MCF 10A (cell line): ENCODE data around the gene GNLY. TPM values are rescaled to one million over a fixed set of nuclear protein-coding genes. Genes with fewer than 3 reads are reported as not detected.

ENCODE experiments used
- BruUV-seq: library from RNA; stranded (reverse); fragments of 400-500 nt; replicated peaks from 2 replicates; lab custom pipeline; 2021; lab: Mats Ljungman, UMichigan
- CTCF ChIA-PET: fragments of 300-600 bp; sonication (Branson Sonifier 250); formaldehyde crosslinking; extraction: SDS; loops from one replicate; lab custom pipeline; 2021; ENCODE audit warnings: antibody characterized with exemption, inconsistent platforms; lab: Yijun Ruan, JAX
- POLR2A ChIA-PET: fragments of 300-600, 350-650 bp; sonication (Branson Sonifier 250); formaldehyde crosslinking; extraction: SDS; loops from one replicate; lab custom pipeline; 2020; ENCODE audit warnings: antibody characterized with exemption, inconsistent platforms; lab: Yijun Ruan, JAX
- DNase-seq: peaks from one replicate; pipeline ENCODE4 v3.0.0-alpha.2; 2018; ENCODE audit not compliant: unreplicated experiment
- H3K27ac Mint-ChIP-seq: one replicate; pipeline ENCODE4 v1.8.0; 2022; ENCODE audit warnings: mild to moderate bottlenecking, low read depth, mixed read lengths; ENCODE audit not compliant: unreplicated experiment
- H3K27me3 Mint-ChIP-seq: one replicate; pipeline ENCODE4 v1.8.0; 2022; ENCODE audit warnings: mixed read lengths; ENCODE audit not compliant: insufficient read depth, unreplicated experiment
- H3K36me3 Mint-ChIP-seq: one replicate; pipeline ENCODE4 v1.8.0; 2022; ENCODE audit warnings: mild to moderate bottlenecking, moderate library complexity, mixed read lengths; ENCODE audit not compliant: insufficient read depth, unreplicated experiment
- H3K4me1 Mint-ChIP-seq: one replicate; pipeline ENCODE4 v1.8.0; 2022; ENCODE audit warnings: mixed read lengths; ENCODE audit not compliant: insufficient read depth, unreplicated experiment
- H3K4me3 Mint-ChIP-seq: one replicate; pipeline ENCODE4 v1.8.0; 2022; ENCODE audit warnings: mild to moderate bottlenecking, moderate library complexity, mixed read lengths; ENCODE audit not compliant: unreplicated experiment
- H3K9me3 Mint-ChIP-seq: one replicate; pipeline ENCODE4 v1.8.0; 2022; ENCODE audit warnings: mixed read lengths; ENCODE audit not compliant: unreplicated experiment
- CTCF ChIP-seq: fragments of 200-600 bp; IDR thresholded peaks from one replicate; pipeline ENCODE4 v1.8.0; 2022; ENCODE audit warnings: antibody characterized with exemption, mild to moderate bottlenecking; ENCODE audit not compliant: unreplicated experiment
- intact Hi-C: fragments of 100-400 bp; cut with micrococcal nuclease; formaldehyde crosslinking; loops from 2 replicates; pipeline ENCODE4 v1.14.1; 2022
- total RNA-seq: library from RNA; stranded (reverse); gene quantifications from 2 replicates; pipeline ENCODE4 v1.2.3, GENCODE V29; 2022

The GNLY gene
- total RNA-seq, 1 experiment from 2014 or later = not detected

- no TSS peak for BruUV-seq
- ChIA-PET CTCF (interaction anchor here (0.6 to 4.6 kb wide), 8 partner anchors 9 to 710 kb away, joined by 3 to 34 read pairs (median 6); no protein-coding TSS in a partner anchor), POLR2A (interaction anchor here (0.6 to 2.2 kb wide), 2 partner anchors 11 to 20 kb away, joined by 3 to 12 read pairs; no protein-coding TSS in a partner anchor)
- Mint-ChIP-seq H3K27ac (no peak overlapping the region), H3K27me3 (no peaks in the 10 kb centered on the region), H3K9me3 (peaks cover 12% of the 10 kb centered on the region), H3K4me3 (no peak overlapping the region), H3K36me3 (no peaks in the 10 kb centered on the region), H3K4me1 (no peaks in the 10 kb centered on the region)
- DNase-seq = no peak
- no peak for TF ChIP-seq CTCF
- intact Hi-C loops = no loop called here
These were observed 25.6 kb downstream of the GNLY start for GRCh38 chr2:85719609-85720240.

GRCh38 chr2:85720533-85720932 lies 26.4 kb downstream of the GNLY start:
- no peak overlapping the region for H3K27ac Mint-ChIP-seq
- ChIA-PET POLR2A (interaction anchor here (0.6 to 2.2 kb wide), 3 partner anchors 12 to 22 kb away, joined by 3 to 12 read pairs (median 3); no protein-coding TSS in a partner anchor), CTCF (interaction anchor here (0.6 to 4.6 kb wide), 8 partner anchors 8 to 359 kb away, joined by 3 to 34 read pairs (median 4); no protein-coding TSS in a partner anchor)
- H3K27me3 Mint-ChIP-seq = no peaks in the 10 kb centered on the region
- no peak for DNase-seq
- TF ChIP-seq CTCF = no peak
- intact Hi-C loops = no loop called here
- H3K4me3 Mint-ChIP-seq = no peak overlapping the region
- no peaks in the 10 kb centered on the region for H3K36me3 Mint-ChIP-seq
- no peaks in the 10 kb centered on the region for H3K4me1 Mint-ChIP-seq
- peaks cover 12% of the 10 kb centered on the region for H3K9me3 Mint-ChIP-seq
- BruUV-seq = no TSS peak

- no peak for TF ChIP-seq CTCF
- intact Hi-C loops = no loop called here
- H3K9me3 Mint-ChIP-seq = peaks cover 12% of the 10 kb centered on the region
- no peaks in the 10 kb centered on the region for H3K36me3 Mint-ChIP-seq
- H3K4me1 Mint-ChIP-seq = no peaks in the 10 kb centered on the region
- H3K4me3 Mint-ChIP-seq = no peak overlapping the region
- no peak for DNase-seq
- CTCF ChIA-PET = interaction anchor here (0.6 to 4.6 kb wide), 5 partner anchors 7 to 367 kb away, joined by 3 to 34 read pairs (median 4); partner anchors contain the start of genes ELMOD3 and RETSAT
- POLR2A ChIA-PET = no interaction called here
- no peak overlapping the region for H3K27ac Mint-ChIP-seq
- no peaks in the 10 kb centered on the region for H3K27me3 Mint-ChIP-seq
- no TSS peak for BruUV-seq
These were observed 27.5 kb downstream of the GNLY start for GRCh38 chr2:85721641-85722040.

- CTCF ChIA-PET = interaction anchor here (1.1 to 2.4 kb wide), 2 partner anchors 18 to 92 kb away, joined by 4 to 7 read pairs; no protein-coding TSS in a partner anchor
- POLR2A ChIA-PET = interaction anchor here (1.0 to 1.2 kb wide), 3 partner anchors 9 to 25 kb away, joined by 3 to 4 read pairs (median 3); no protein-coding TSS in a partner anchor
- Mint-ChIP-seq H3K4me1 (no peaks in the 10 kb centered on the region), H3K36me3 (no peaks in the 10 kb centered on the region), H3K27ac (no peak overlapping the region), H3K9me3 (peaks cover 12% of the 10 kb centered on the region), H3K27me3 (no peaks in the 10 kb centered on the region), H3K4me3 (no peak overlapping the region)
- intact Hi-C loops = no loop called here
- DNase-seq = no peak
- TF ChIP-seq CTCF = no peak
- BruUV-seq = no TSS peak
These were observed 28.4 kb downstream of the GNLY start for GRCh38 chr2:85722519-85722918.
